GM12878 (cell line): ENCODE results near the gene ITPR2. TPM values are rescaled to one million over a fixed set of nuclear protein-coding genes. Genes with fewer than 3 reads are reported as not detected.

Experiments
- ATAC-seq: fragments of 200-7000 bp; cut with Tn5 transposase; 3 replicates; pipeline ENCODE4 v1.9.1; 2020; ENCODE audit warnings: mild to moderate bottlenecking, moderate library complexity
- BruUV-seq: library from RNA; stranded (reverse); fragments of 400-500 nt; replicated peaks from 2 replicates; lab custom pipeline; 2021; lab: Mats Ljungman, UMichigan
- CTCF ChIA-PET: fragments of 300-600 bp; sonication (Branson Sonifier 250); formaldehyde crosslinking; extraction: SDS; loops from one replicate; lab custom pipeline; 2021; ENCODE audit warnings: inconsistent platforms; lab: Yijun Ruan, JAX
- POLR2A ChIA-PET: fragments of 350-600 bp; formaldehyde crosslinking; extraction: SDS; loops from one replicate; lab custom pipeline; 2021; ENCODE audit warnings: inconsistent platforms; lab: Charles Lee
- RAD21 ChIA-PET: fragments of 300-600 bp; sonication (Branson Sonifier 250); formaldehyde crosslinking; loops from one replicate; lab custom pipeline; 2023; ENCODE audit warnings: antibody characterized with exemption; ENCODE audit not compliant: unreplicated experiment; lab: Charles Lee
- SMC1A ChIA-PET: fragments of 300-600 bp; sonication (Branson Sonifier 250); formaldehyde crosslinking; loops from one replicate; lab custom pipeline; 2023; ENCODE audit not compliant: unreplicated experiment, uncharacterized antibody; lab: Charles Lee
- DNase-seq: peaks from one replicate; pipeline ENCODE4 v3.0.0-alpha.2; 2011; ENCODE audit warnings: low read depth, low spot score
- FAIRE-seq: peaks from 3 replicates; lab custom pipeline; 2011; peaks lifted over from hg19 to GRCh38; lab: Jason Lieb, UNC
- H2AFZ ChIP-seq: 2 replicates; pipeline ENCODE4 v1.6.0; 2011; ENCODE audit warnings: low read depth, low read length, control low read depth; ENCODE audit not compliant: control insufficient read depth
- H3K27ac ChIP-seq: 2 replicates; pipeline ENCODE4 v1.5.1; 2011; ENCODE audit warnings: control low read depth; ENCODE audit not compliant: control insufficient read depth, insufficient read depth
- H3K27me3 ChIP-seq, 2 experiments: replicated peaks in 1 of 2; 2 replicates each; pipeline versions ENCODE4 v1.6.0 to v1.6.1; 2011; ENCODE audit warnings: low read length in 1 of 2; ENCODE audit not compliant: control insufficient read depth in 2 of 2, insufficient read depth in 2 of 2
- H3K36me3 ChIP-seq, 2 experiments: 2 replicates each; pipeline ENCODE4 v1.5.1; 2011; ENCODE audit warnings: low read length in 1 of 2; ENCODE audit not compliant: control insufficient read depth in 2 of 2, insufficient read depth in 2 of 2
- H3K4me1 ChIP-seq: 2 replicates; pipeline ENCODE4 v1.6.1; 2011; ENCODE audit warnings: mild to moderate bottlenecking, low read length, moderate library complexity, mixed read lengths; ENCODE audit not compliant: control insufficient read depth, insufficient read depth
- H3K4me2 ChIP-seq: 2 replicates; pipeline ENCODE4 v1.6.0; 2011; ENCODE audit warnings: control low read depth; ENCODE audit not compliant: control insufficient read depth, insufficient read depth
- H3K4me3 ChIP-seq: fragments of 200-600 bp; sonication (generic); 2 replicates; pipeline ENCODE4 v1.5.1; 2016
- H3K79me2 ChIP-seq: 2 replicates; pipeline ENCODE4 v1.6.0; 2011; ENCODE audit warnings: low read length; ENCODE audit not compliant: control insufficient read depth, insufficient read depth
- H3K9ac ChIP-seq: 2 replicates; pipeline ENCODE4 v1.8.0; 2011; ENCODE audit warnings: low read length, control low read depth, mixed read lengths; ENCODE audit not compliant: control insufficient read depth, insufficient read depth
- H3K9me3 ChIP-seq: replicated peaks from 3 replicates; pipeline ENCODE4 v1.5.1; 2011; ENCODE audit warnings: mild to moderate bottlenecking, low read length; ENCODE audit not compliant: control insufficient read depth, insufficient read depth
- H4K20me1 ChIP-seq: 2 replicates; pipeline ENCODE4 v1.6.0; 2011; ENCODE audit not compliant: control insufficient read depth, insufficient read depth
- ATF2 ChIP-seq: IDR thresholded peaks from 2 replicates; pipeline ENCODE4 v1.6.1; 2012; ENCODE audit warnings: low read length, inconsistent platforms
- CBX3 ChIP-seq: fragments of 200-600 bp; sonication (generic); IDR thresholded peaks from 2 replicates; pipeline ENCODE4 v1.6.1; 2016; ENCODE audit warnings: low read depth, borderline replicate concordance
- CHD2 ChIP-seq: IDR thresholded peaks from 2 replicates; pipeline ENCODE4 v1.6.1; 2011; ENCODE audit warnings: low read depth, low read length, improper control_type of control experiment, borderline replicate concordance
- EZH2 ChIP-seq: IDR thresholded peaks from 2 replicates; pipeline ENCODE4 v1.6.1; 2012; ENCODE audit warnings: low read depth, mild to moderate bottlenecking, control low read depth, inconsistent platforms, low read length, borderline replicate concordance; ENCODE audit not compliant: control insufficient read depth
- NR2C1 ChIP-seq: fragments of 450-650 bp; IDR thresholded peaks from 2 replicates; pipeline ENCODE4 v1.6.1; 2017; ENCODE audit warnings: antibody characterized with exemption, mild to moderate bottlenecking, moderate library complexity
- NR2F1 ChIP-seq: fragments of 450-650 bp; conservative IDR thresholded peaks from 2 replicates; pipeline ENCODE4 v1.6.1; 2017; ENCODE audit warnings: mild to moderate bottlenecking
- REST ChIP-seq: IDR thresholded peaks from 2 replicates; pipeline ENCODE4 v1.6.1; 2012; ENCODE audit warnings: mild to moderate bottlenecking, low read depth, low read length
- SIX5 ChIP-seq: IDR thresholded peaks from 2 replicates; pipeline ENCODE4 v1.6.1; 2011; ENCODE audit warnings: mild to moderate bottlenecking, low read depth, low read length, moderate library complexity; ENCODE audit not compliant: severe bottlenecking
- ZNF384 ChIP-seq: IDR thresholded peaks from 2 replicates; pipeline ENCODE4 v1.6.1; 2012; ENCODE audit warnings: low read depth, mild to moderate bottlenecking, low read length, improper control_type of control experiment, borderline replicate concordance
- ZNF622 ChIP-seq: fragments of 450-650 bp; IDR thresholded peaks from 2 replicates; pipeline ENCODE4 v1.6.1; 2017; ENCODE audit warnings: mild to moderate bottlenecking, inconsistent platforms
- WGBS: methylation state at CpG from one replicate; pipeline ENCODE4 v1.1.6; 2016; ENCODE audit warnings: low lambda C conversion rate; ENCODE audit not compliant: insufficient replicate concordance, insufficient coverage; ENCODE audit errors: missing lambda C conversion rate; 5-methylcytosine and 5-hydroxymethylcytosine counted together
- in situ Hi-C: fragments of 300-500 bp; cut with MboI; formaldehyde crosslinking; loops from 9 replicates; pipeline ENCODE4 v1.14.3; 2018; ENCODE audit warnings: mixed read lengths
- intact Hi-C: fragments of 100-400 bp; cut with micrococcal nuclease; formaldehyde crosslinking; loops from one replicate; pipeline ENCODE4 v1.14.2; 2022; ENCODE audit not compliant: unreplicated experiment
- polyA plus RNA-seq, 11 experiments: library from polyadenylated mRNA; depleted of rRNA in 4 of 11; unstranded in 6 of 11; stranded (reverse) in 5 of 11; fragments of >200 nt; fragmentation: Nextera tagmentation in 4 of 11; fragmentation: Illumina TruSeq in 1 of 11; extraction: Ambion mirVana in 4 of 11; extraction: Trizol in 1 of 11; gene quantifications; 1 replicate in 1 of 11; 2 replicates in 10 of 11; pipeline versions ENCODE4 v1.2.1 to v1.2.3, GENCODE V29; 2011 to 2016; ENCODE audit warnings: inconsistent platforms in 2 of 11, missing spikeins in 2 of 11, low read depth in 1 of 11
- total RNA-seq, 4 experiments: library from RNA; depleted of rRNA in 3 of 4; stranded (reverse); fragments of >200 nt in 3 of 4; fragmentation: Illumina TruSeq in 1 of 4; extraction: Trizol in 1 of 4; gene quantifications; 2 replicates each; pipeline versions ENCODE4 v1.2.1 to v1.2.3, GENCODE V29; 2013 to 2021
- TF ChIP-seq, protein P1 (sequence below): fragments of 450-650 bp; formaldehyde crosslinking; IDR thresholded peaks from 2 replicates; pipeline ENCODE4 v1.4.0; 2020; ENCODE audit warnings: mild to moderate bottlenecking, moderate library complexity
- TF ChIP-seq, protein P2 (sequence below): fragments of 450-650 bp; IDR thresholded peaks from 2 replicates; pipeline ENCODE4 v1.6.1; 2017; ENCODE audit warnings: low read depth, mild to moderate bottlenecking, moderate library complexity

The ITPR2 gene
- total and polyA plus RNA-seq, 10 of the 15 experiments (the other 5 are each of a cell fraction or from before 2014, with no cell fraction given), result 7.5 to 76.2 (median 47.1) TPM

DNA sequence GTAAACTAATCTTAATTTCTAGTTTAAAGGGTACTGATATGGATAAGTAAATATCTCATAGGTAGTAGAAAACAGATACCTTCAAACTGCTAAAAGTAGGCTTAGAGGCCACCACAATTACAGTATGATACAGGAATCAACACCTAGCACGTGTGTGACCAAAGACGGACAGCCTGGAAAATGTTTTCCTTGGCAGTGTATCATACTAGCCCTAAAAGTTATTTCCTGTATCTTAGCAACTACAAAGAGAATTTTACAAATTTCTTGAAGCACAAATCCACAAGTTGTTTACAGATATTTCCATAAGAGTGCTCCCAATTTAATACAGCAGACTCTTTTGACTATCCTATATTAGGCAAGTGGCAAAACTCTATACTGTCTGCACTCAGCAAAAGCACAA is 106.0 kb downstream of the ITPR2 start:
- Histone ChIP-seq H3K36me3 (no peaks in the 10 kb centered on the region; a peak in 2 of 4 replicates), H4K20me1 (no peaks in the 10 kb centered on the region), H3K27me3 (no peaks in the 10 kb centered on the region), H3K79me2 (peaks cover 45% of the 10 kb centered on the region), H3K4me1 (peaks cover 57% of the 10 kb centered on the region), H3K4me2 (peak overlapping the region; percentile 85), H3K4me3 (no peak overlapping the region), H3K9ac (no peak overlapping the region), H3K27ac (peak overlapping the region; percentile 97), H3K9me3 (peaks cover 9% of the 10 kb centered on the region; the same call in 2 of the 3 replicates), H2AFZ (no peak overlapping the region)
- DNase-seq (no peak), FAIRE-seq (no peak), ATAC-seq (no peak)
- intact Hi-C loops, result loop anchor here (5.0 kb wide), 1 partner anchor 65 kb away; no protein-coding TSS in a partner anchor
- RAD21 ChIA-PET, result interaction anchor here (2.9 kb wide), 2 partner anchors 10 to 13 kb away, joined by 10 to 17 read pairs; no protein-coding TSS in a partner anchor
- in situ Hi-C loops, result no loop called here
- SMC1A ChIA-PET, result interaction anchor here (1.2 to 5.4 kb wide), 4 partner anchors 9 to 21 kb away, joined by 4 to 96 read pairs (median 50); no protein-coding TSS in a partner anchor
- BruUV-seq, result no TSS peak
- POLR2A ChIA-PET, result interaction anchor here (1.6 kb wide), 1 partner anchor 107 kb away, joined by 6 read pairs; the partner anchor contains the start of gene ITPR2
- CTCF ChIA-PET, result no interaction called here
- 100% methylated on average over 2 of the region's 2 CpGs for WGBS
- TF ChIP-seq EZH2 (no peak), NR2F1 (no peak), ZNF384 (no peak), CHD2 (no peak), SIX5 (no peak), ZNF622 (no peak), REST (no peak), NR2C1 (no peak), CBX3 (no peak), ATF2 (no peak)
- TF ChIP-seq, protein P1, sequence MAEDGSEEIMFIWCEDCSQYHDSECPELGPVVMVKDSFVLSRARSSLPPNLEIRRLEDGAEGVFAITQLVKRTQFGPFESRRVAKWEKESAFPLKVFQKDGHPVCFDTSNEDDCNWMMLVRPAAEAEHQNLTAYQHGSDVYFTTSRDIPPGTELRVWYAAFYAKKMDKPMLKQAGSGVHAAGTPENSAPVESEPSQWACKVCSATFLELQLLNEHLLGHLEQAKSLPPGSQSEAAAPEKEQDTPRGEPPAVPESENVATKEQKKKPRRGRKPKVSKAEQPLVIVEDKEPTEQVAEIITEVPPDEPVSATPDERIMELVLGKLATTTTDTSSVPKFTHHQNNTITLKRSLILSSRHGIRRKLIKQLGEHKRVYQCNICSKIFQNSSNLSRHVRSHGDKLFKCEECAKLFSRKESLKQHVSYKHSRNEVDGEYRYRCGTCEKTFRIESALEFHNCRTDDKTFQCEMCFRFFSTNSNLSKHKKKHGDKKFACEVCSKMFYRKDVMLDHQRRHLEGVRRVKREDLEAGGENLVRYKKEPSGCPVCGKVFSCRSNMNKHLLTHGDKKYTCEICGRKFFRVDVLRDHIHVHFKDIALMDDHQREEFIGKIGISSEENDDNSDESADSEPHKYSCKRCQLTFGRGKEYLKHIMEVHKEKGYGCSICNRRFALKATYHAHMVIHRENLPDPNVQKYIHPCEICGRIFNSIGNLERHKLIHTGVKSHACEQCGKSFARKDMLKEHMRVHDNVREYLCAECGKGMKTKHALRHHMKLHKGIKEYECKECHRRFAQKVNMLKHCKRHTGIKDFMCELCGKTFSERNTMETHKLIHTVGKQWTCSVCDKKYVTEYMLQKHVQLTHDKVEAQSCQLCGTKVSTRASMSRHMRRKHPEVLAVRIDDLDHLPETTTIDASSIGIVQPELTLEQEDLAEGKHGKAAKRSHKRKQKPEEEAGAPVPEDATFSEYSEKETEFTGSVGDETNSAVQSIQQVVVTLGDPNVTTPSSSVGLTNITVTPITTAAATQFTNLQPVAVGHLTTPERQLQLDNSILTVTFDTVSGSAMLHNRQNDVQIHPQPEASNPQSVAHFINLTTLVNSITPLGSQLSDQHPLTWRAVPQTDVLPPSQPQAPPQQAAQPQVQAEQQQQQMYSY, result no peak
- TF ChIP-seq, protein P2, sequence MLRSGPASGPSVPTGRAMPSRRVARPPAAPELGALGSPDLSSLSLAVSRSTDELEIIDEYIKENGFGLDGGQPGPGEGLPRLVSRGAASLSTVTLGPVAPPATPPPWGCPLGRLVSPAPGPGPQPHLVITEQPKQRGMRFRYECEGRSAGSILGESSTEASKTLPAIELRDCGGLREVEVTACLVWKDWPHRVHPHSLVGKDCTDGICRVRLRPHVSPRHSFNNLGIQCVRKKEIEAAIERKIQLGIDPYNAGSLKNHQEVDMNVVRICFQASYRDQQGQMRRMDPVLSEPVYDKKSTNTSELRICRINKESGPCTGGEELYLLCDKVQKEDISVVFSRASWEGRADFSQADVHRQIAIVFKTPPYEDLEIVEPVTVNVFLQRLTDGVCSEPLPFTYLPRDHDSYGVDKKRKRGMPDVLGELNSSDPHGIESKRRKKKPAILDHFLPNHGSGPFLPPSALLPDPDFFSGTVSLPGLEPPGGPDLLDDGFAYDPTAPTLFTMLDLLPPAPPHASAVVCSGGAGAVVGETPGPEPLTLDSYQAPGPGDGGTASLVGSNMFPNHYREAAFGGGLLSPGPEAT, result no peak
